ENCODE measurements around the gene FMOD.

The FMOD gene

DNA sequence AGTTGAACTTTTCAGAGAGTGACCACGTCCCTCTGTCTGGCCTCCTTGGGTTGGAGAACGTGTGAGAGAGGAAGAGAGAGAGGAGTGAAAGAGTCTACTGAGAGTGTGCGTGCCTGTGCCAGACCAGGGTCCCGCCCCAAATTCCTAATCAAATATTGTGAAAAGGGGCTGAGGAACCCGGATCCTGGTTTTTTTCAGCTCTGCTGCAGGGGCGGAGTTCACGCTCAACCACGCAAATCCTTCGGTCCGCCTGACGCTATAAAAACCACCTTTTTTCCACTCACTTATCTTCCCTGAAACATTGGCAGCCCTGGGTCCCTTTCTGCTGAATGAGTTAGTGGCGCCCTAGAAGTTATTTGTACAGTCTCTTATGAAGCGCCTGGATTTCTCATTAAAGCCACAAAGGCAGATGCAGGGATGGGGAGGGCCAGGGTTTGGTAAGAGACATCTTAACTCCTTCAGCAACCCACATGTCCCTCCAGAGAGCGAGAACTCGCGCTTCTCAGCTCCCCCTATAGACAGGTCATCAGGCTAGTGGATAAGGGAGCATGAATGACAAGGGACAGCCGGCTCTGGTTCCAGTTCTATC, at the start of gene FMOD:
TSS of gene FMOD (minus strand) at position 86 of the 589 bp plus-strand sequence. CDS start 2,852 bp downstream, outside the sequence.
- Mint-ChIP-seq H3K27ac (no peak within 1 kb of the TSS), H3K9me3 (no peaks in the 10 kb centered on the region), H3K27me3 (peaks cover 31% of the 10 kb centered on the region), H3K4me3 (no peak within 1 kb of the TSS), H3K4me1 (ENCODE audit: low read depth) (no peaks in the 10 kb centered on the region), H3K36me3 (ENCODE audit: low read depth) (no peaks in the 10 kb centered on the region)
- DNase-seq, result no peak

DNA sequence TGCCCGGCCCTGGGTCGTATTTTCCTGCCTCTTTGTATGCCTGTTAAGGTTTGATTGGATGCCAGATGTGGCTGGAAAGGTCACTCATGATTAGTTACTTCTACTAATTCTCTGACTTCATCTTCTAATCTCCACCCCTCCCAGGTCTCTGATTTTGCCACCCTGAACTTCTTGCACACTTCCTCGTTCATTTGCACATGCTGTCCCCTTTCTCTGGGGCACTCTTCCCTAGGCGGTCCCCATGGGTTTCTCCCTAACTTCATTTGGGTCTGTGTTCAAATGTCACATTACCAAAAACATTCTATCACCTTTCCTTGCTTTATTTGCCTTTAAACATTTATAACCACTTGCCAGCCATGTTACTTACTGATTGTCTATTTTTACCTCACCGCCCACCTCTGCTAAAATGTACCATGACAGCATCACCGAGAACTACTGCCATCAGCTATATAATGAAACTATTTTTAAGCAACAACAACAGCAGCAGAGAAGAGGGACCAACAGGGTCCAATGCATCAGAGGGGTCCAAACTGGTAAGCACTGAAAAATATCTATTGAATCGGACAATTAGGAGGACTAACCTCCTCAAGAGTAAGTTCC, 45.8 kb upstream of the FMOD start:
- H3K27me3 Mint-ChIP-seq, result peaks cover 28% of the 10 kb centered on the region
- no peak overlapping the region for H3K4me3 Mint-ChIP-seq
- H3K27ac Mint-ChIP-seq, result no peak overlapping the region

DNA sequence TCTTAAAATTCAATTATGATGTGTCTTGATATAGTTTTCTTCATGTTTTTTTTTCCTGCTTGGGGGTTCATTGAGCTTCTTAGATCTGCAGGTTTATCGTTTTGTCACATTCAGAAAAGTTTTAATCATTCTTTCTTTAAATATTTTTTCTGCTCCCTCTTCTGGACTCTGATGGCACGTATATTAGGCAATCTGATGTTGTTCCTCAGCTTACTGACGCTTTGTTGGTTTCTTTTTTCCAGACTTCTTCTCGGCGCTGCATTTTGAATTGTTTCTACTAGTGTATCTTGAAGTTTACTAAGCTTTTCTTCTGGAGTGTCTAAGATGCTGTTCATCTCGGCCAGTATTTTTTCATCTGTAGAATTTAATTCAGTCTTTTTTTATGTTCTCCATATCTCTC, 44.8 kb upstream of the FMOD start:
- Mint-ChIP-seq H3K9me3 (peaks cover 2% of the 10 kb centered on the region), H3K4me1 (ENCODE audit: low read depth) (no peaks in the 10 kb centered on the region), H3K27ac (no peak overlapping the region), H3K36me3 (ENCODE audit: low read depth) (no peaks in the 10 kb centered on the region), H3K4me3 (no peak overlapping the region), H3K27me3 (peaks cover 28% of the 10 kb centered on the region)
- no peak for DNase-seq

More for the DNA sequence above, 45.8 kb upstream of the FMOD start:
- Mint-ChIP-seq H3K9me3 (peaks cover 2% of the 10 kb centered on the region), H3K4me1 (ENCODE audit: low read depth) (no peaks in the 10 kb centered on the region), H3K36me3 (ENCODE audit: low read depth) (no peaks in the 10 kb centered on the region)
- DNase-seq, result no peak

DNA sequence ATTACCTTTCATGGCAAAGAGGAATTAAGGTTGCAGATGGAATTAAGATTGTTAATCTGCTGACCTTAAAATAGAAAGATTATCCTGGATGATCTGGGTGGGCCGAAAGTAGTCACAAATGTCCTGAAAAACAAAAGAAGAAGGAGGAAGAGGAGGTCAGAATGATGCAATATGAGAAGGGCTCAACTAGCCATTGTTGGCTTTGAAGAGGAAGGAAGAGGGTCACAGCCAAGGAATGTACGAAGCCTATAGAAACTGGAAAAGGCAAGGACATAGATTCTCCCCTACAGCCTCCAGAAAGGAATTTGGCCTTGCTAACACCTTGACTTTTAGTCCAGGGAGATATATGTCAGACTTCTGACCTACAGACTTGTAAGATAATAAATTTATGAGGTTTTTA, 39.4 kb upstream of the FMOD start:
- no peak for DNase-seq

DNA sequence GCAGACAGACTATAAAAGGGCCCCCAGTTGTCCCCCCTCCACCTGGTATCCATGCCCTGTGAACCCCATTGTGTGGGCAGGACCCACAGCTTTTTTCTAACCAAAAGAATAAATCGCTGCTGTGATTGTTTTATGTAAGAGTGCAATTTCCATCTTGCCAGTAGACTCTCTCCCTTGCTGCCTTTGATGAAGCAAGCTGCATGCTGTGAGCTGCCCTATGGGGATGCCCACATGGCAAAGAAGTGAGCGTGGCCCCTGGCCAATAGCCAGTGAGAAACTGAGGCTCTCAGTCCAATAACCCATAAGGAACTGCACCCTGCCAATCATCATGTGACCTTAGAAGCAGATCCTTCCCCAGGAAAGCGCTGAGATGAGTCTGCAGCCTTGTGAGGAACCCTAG, 37.8 kb upstream of the FMOD start:
- DNase-seq, result no peak
- H3K9me3 Mint-ChIP-seq, result peaks cover 2% of the 10 kb centered on the region
- H3K4me1 Mint-ChIP-seq (ENCODE audit: low read depth), result no peaks in the 10 kb centered on the region
- no peak overlapping the region for H3K27ac Mint-ChIP-seq
- H3K27me3 Mint-ChIP-seq, result peaks cover 26% of the 10 kb centered on the region
- no peaks in the 10 kb centered on the region for H3K36me3 Mint-ChIP-seq (ENCODE audit: low read depth)
- no peak overlapping the region for H3K4me3 Mint-ChIP-seq

More for the DNA sequence above, 39.4 kb upstream of the FMOD start:
- Mint-ChIP-seq H3K4me1 (ENCODE audit: low read depth) (no peaks in the 10 kb centered on the region), H3K27ac (no peak overlapping the region), H3K27me3 (peaks cover 22% of the 10 kb centered on the region), H3K36me3 (ENCODE audit: low read depth) (no peaks in the 10 kb centered on the region), H3K4me3 (no peak overlapping the region), H3K9me3 (peaks cover 2% of the 10 kb centered on the region)

DNA sequence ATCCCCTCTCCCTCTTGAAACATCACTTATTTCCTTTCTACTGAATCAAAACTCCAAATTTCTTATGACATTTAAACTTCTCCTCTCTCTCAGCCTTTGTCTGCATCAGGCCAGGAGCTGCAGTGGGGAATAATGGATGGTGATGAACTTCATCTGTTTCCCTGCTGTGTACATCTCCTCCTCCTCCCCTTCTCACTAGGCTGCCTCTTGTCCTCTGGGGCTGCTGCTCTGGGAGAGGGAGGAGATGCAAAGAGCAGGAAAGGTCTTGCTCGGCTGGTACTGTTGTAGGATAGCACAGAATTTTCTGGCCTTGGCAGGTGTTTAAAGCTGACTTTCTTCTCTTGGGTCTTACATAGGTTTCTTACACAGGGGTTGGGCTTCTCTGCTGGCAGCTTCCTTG, 31.1 kb upstream of the FMOD start:
- no peaks in the 10 kb centered on the region for H3K36me3 Mint-ChIP-seq (ENCODE audit: low read depth)
- no peak for DNase-seq
- H3K9me3 Mint-ChIP-seq, result no peaks in the 10 kb centered on the region
- H3K4me3 Mint-ChIP-seq, result no peak overlapping the region
- H3K4me1 Mint-ChIP-seq (ENCODE audit: low read depth), result no peaks in the 10 kb centered on the region
- H3K27me3 Mint-ChIP-seq, result peaks cover 11% of the 10 kb centered on the region
- no peak overlapping the region for H3K27ac Mint-ChIP-seq

DNA sequence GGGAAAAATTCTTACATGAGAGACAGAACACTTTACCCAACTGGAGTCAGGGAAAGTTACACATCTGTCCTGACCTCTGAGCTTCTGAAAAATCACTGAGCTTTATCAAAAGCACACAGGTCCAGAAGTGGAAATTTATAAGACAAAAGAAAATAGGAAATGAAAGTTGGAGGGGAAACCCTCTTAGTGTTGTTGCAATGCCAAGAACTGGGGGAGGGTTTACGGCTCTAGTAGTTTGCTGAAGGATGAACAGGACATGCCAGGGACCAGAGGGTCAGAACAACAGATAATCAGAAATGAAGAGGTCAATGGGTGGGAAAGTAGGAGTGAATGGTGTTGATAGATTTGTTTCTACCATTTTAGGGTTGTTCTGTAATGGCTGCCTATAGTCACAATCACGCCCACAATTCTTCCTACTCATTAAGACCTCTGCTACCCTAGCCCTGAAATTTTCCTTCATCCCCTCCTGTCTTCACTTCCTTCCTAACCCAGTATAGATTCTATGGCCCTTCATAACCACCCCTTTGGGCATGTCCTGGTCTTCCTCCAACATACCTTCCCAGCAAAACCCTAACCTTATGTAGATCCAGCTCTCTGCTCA, 30.3 kb upstream of the FMOD start:
- Mint-ChIP-seq H3K4me3 (no peak overlapping the region), H3K9me3 (no peaks in the 10 kb centered on the region), H3K27ac (no peak overlapping the region), H3K4me1 (ENCODE audit: low read depth) (no peaks in the 10 kb centered on the region), H3K36me3 (ENCODE audit: low read depth) (no peaks in the 10 kb centered on the region), H3K27me3 (peaks cover 11% of the 10 kb centered on the region)
- no peak for DNase-seq

DNA sequence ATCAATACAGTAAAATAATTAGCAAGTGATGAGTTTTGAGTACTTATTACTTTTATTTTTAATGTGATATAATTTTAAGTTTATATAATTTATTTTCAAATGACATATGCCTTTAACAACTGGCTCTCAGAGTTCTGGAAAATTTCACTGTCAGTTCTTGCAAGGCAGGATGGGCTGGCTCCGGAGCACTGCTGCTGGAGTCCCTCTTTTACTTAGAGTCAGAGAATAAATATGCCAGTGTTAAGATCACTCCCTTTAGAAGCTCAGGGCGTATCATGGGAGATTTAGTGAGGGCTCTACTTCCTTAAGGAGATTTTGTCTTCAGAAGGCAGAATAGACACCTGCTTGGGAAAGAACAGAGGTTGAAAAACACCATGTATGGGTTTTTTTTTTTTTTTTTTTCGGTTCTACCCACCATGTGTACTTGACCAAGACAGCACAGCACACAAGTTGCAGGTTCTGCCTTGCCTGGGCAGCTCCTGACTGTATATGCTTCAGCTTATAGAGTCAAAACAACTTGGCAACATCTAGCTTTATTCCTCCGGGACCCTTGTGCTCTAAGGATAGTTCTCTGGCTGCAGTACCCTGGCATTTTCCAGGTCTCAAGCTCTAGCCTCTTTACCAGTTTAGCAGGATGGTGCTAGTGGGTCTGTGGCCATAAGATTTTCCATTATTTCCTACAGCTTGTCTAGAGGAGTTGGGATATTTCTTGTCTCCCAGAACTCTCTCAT, 29.7 kb upstream of the FMOD start:
- H3K4me1 Mint-ChIP-seq (ENCODE audit: low read depth), result no peaks in the 10 kb centered on the region
- H3K9me3 Mint-ChIP-seq, result no peaks in the 10 kb centered on the region
- DNase-seq, result no peak
- H3K4me3 Mint-ChIP-seq, result no peak overlapping the region
- H3K27ac Mint-ChIP-seq, result no peak overlapping the region
- no peaks in the 10 kb centered on the region for H3K36me3 Mint-ChIP-seq (ENCODE audit: low read depth)
- H3K27me3 Mint-ChIP-seq, result peaks cover 10% of the 10 kb centered on the region

DNA sequence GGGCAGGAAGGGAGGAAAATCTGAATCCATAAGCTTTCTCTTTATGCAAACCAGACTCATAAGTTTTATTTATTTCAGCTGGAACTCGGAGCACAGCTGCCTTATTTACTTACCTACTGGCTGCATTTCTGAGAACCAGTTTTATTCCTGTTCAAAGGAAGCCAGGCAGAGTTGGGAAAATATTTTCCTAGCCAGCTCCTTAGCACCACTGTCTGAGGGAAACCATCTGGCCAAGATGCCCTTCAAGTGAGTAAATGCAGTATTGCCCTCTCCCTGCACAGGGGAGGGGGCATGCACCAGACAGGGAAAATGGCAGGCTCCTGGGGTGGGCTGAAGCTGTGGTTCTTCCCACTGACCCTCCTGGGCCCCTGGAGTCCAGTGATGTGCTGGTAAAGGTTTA, 28.9 kb upstream of the FMOD start:
- no peak overlapping the region for H3K4me3 Mint-ChIP-seq
- H3K27me3 Mint-ChIP-seq, result peaks cover 8% of the 10 kb centered on the region
- no peaks in the 10 kb centered on the region for H3K36me3 Mint-ChIP-seq (ENCODE audit: low read depth)
- H3K9me3 Mint-ChIP-seq, result no peaks in the 10 kb centered on the region
- DNase-seq, result no peak
- H3K27ac Mint-ChIP-seq, result no peak overlapping the region
- H3K4me1 Mint-ChIP-seq (ENCODE audit: low read depth), result no peaks in the 10 kb centered on the region

DNA sequence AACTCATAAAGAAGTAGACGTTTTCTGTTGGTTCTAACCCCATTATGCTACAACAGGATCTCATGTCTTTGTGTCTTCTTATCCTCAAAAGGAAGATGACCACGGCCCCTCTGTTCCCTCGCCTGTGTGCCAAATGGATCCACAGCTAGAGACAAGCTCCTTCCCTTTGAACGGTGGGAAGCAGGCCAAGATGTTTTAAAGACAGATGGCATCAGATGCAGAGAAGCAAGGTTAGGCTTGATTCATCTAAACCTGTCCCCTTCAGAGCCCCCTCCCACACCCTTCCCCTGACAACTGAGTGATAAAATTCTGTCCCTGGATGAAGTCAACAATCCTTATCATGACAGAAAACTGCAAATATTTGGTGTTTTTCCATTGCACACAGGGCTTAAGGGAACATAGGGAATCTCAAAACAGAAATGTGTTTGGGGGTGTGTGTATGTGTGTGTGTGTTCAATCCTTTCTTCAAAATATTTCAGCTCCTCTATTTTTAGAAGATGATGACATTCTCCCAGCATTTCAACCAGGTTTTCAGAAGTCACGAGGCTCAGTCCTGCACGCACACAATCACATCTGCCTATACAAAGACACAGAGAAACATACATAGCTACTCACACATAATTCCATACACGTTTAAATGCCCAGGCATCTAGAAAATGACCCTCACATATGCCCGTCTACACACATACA, 27.8 kb upstream of the FMOD start:
- Mint-ChIP-seq H3K27me3 (peaks cover 4% of the 10 kb centered on the region), H3K9me3 (no peaks in the 10 kb centered on the region), H3K4me3 (no peak overlapping the region), H3K4me1 (ENCODE audit: low read depth) (no peaks in the 10 kb centered on the region), H3K27ac (no peak overlapping the region), H3K36me3 (ENCODE audit: low read depth) (no peaks in the 10 kb centered on the region)
- no peak for DNase-seq

DNA sequence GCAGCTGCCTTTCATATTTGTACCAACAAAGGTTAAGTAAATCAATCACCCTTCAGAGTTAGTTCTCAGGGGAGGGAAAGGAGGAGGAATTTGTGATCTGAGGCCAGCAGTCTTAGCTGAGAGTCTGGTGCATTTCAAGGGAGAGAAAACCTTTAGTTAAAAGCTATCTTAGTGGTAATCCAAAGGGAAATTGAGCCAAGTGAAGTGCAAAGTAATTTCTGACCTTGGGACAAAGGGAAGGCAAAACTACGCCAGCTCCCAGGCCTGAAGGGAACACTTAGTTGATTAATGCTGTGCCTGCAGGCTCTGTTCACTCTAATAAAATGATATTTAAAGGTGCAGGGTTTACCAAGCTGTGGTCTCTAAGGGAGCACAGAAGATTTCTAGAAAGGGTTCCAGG, 23.1 kb upstream of the FMOD start:
- H3K9me3 Mint-ChIP-seq, result no peaks in the 10 kb centered on the region
- no peak overlapping the region for H3K27ac Mint-ChIP-seq
- no peak for DNase-seq
- no peaks in the 10 kb centered on the region for H3K4me1 Mint-ChIP-seq (ENCODE audit: low read depth)
- no peaks in the 10 kb centered on the region for H3K27me3 Mint-ChIP-seq
- H3K4me3 Mint-ChIP-seq, result no peak overlapping the region
- H3K36me3 Mint-ChIP-seq (ENCODE audit: low read depth), result no peaks in the 10 kb centered on the region

DNA sequence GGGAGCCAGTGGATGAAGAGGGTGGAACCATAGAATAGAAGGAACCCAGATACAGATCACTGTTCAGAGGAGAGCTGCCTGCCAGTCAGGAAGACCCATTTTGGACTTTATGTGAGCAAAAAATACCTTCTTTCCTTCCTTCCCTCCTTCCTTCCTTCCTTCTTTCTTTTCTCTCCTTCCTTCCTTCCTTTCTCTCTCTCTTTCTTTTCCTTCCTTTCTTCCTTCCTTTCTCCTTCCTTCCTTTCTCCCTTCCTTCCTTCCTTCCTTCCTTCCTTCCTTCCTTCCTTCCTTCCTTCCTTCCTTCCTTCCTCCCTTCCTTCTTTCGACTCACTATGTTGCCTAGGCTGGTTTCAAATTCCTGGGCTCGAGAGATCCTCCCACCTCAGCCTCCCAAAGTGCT, 22.1 kb upstream of the FMOD start:
- Mint-ChIP-seq H3K27ac (no peak overlapping the region), H3K36me3 (ENCODE audit: low read depth) (no peaks in the 10 kb centered on the region), H3K9me3 (no peaks in the 10 kb centered on the region), H3K4me1 (ENCODE audit: low read depth) (no peaks in the 10 kb centered on the region), H3K4me3 (no peak overlapping the region), H3K27me3 (no peaks in the 10 kb centered on the region)
- DNase-seq, result no peak

DNA sequence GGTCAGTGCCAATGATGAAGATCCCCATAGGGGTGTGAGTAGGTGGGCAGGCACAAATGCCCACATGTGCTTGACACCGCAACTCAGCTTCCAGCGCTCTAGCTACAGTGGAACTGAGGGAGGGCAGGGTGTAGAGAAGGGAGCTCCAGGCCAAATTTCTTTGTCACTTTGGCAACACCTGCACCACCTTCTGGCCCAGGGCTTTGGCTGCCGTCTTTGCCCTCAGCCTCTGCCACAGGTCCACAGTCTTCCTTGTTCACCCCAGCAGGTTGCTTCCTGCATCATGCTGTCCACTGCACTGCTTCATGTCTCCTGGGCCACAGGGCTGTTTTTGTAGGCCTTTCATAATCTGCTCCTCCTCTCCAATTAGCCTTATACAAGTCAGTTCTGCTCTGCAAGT, 20.4 kb upstream of the FMOD start:
- Mint-ChIP-seq H3K4me1 (ENCODE audit: low read depth) (no peaks in the 10 kb centered on the region), H3K27ac (no peak overlapping the region), H3K4me3 (no peak overlapping the region), H3K36me3 (ENCODE audit: low read depth) (no peaks in the 10 kb centered on the region), H3K9me3 (no peaks in the 10 kb centered on the region), H3K27me3 (no peaks in the 10 kb centered on the region)
- DNase-seq, result no peak

DNA sequence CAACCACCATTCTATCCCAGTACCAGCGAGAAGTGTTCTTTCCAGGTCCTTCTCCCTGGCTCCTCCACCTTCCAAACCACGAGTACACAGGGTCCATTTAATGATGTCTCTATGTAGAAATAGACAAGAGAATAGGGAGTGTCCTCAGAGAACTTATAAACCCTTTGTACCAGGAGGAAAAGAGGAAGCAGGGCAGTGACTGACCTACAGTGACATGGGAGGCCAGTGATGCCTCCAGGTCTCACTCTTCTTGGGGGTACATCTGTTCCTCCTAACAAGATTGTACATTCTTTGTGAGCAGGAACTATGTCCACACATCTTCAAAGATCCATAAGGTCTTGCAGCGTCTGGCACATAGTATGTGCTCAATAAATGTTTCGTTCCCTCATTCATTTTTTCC, 18.7 kb upstream of the FMOD start:
- no peaks in the 10 kb centered on the region for H3K36me3 Mint-ChIP-seq (ENCODE audit: low read depth)
- no peak for DNase-seq
- no peak overlapping the region for H3K27ac Mint-ChIP-seq
- H3K9me3 Mint-ChIP-seq, result no peaks in the 10 kb centered on the region
- H3K4me3 Mint-ChIP-seq, result no peak overlapping the region
- no peaks in the 10 kb centered on the region for H3K4me1 Mint-ChIP-seq (ENCODE audit: low read depth)
- H3K27me3 Mint-ChIP-seq, result peaks cover 7% of the 10 kb centered on the region
